Chondrocyte (in vitro differentiated cells): ENCODE measurements around the gene CDAN1. TPM values are rescaled to one million over a fixed set of nuclear protein-coding genes. Genes with fewer than 3 reads are reported as not detected.

Source experiments
- DNase-seq: peaks from one replicate; pipeline ENCODE4 v3.0.0; 2021; ENCODE audit warnings: mixed read lengths, low spot score
- H3K27ac Mint-ChIP-seq: one replicate; pipeline ENCODE4 v1.8.0; 2021; ENCODE audit warnings: mild to moderate bottlenecking, moderate library complexity, mixed read lengths; ENCODE audit not compliant: unreplicated experiment
- H3K27me3 Mint-ChIP-seq: 2 replicates; pipeline ENCODE4 v1.8.0; 2021; ENCODE audit warnings: low read depth, mixed read lengths
- H3K36me3 Mint-ChIP-seq: 2 replicates; pipeline ENCODE4 v1.8.0; 2021; ENCODE audit warnings: low read depth, mixed read lengths
- H3K4me1 Mint-ChIP-seq: 2 replicates; pipeline ENCODE4 v1.8.0; 2021; ENCODE audit warnings: low read depth, mild to moderate bottlenecking, mixed read lengths
- H3K4me3 Mint-ChIP-seq: one replicate; pipeline ENCODE4 v1.8.0; 2021; ENCODE audit warnings: mild to moderate bottlenecking, moderate library complexity, mixed read lengths; ENCODE audit not compliant: unreplicated experiment
- H3K9me3 Mint-ChIP-seq: 2 replicates; pipeline ENCODE4 v1.8.0; 2021; ENCODE audit warnings: low read depth, mixed read lengths
- total RNA-seq: library from RNA; stranded (reverse); gene quantifications from 3 replicates; pipeline ENCODE4 v1.2.1, GENCODE V29; 2021
- TF ChIP-seq, protein P1 (sequence below): fragments of 200-600 bp; sonication (generic); IDR thresholded peaks from 2 replicates; pipeline ENCODE4 v1.5.0; 2021; ENCODE audit warnings: antibody characterized with exemption, mild to moderate bottlenecking, moderate library complexity

The CDAN1 gene
- total RNA-seq, 1 donor from 2014 or later, result 15.7 TPM

DNA sequence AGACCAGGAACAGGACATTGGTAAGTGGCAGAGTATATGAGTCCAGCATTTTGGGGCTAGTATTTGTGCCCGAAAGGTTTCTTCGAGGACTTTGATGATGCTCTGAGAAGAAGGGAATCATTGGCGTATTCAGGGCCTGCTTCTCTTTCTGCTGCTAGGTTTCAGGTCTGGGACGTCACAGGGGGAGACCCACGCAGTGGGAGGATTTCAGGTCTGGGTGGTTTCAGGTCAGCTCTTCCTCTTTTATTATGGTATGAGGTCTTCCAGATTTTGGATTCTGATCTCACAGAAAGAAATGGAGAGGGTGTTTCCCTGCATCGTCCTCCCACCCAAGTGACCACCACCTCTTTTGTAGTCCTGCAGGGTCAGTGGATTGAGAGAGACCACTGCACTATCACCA lies 62.5 kb downstream of the CDAN1 start:
- TF ChIP-seq, protein P1, sequence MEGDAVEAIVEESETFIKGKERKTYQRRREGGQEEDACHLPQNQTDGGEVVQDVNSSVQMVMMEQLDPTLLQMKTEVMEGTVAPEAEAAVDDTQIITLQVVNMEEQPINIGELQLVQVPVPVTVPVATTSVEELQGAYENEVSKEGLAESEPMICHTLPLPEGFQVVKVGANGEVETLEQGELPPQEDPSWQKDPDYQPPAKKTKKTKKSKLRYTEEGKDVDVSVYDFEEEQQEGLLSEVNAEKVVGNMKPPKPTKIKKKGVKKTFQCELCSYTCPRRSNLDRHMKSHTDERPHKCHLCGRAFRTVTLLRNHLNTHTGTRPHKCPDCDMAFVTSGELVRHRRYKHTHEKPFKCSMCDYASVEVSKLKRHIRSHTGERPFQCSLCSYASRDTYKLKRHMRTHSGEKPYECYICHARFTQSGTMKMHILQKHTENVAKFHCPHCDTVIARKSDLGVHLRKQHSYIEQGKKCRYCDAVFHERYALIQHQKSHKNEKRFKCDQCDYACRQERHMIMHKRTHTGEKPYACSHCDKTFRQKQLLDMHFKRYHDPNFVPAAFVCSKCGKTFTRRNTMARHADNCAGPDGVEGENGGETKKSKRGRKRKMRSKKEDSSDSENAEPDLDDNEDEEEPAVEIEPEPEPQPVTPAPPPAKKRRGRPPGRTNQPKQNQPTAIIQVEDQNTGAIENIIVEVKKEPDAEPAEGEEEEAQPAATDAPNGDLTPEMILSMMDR, result no peak
- Mint-ChIP-seq H3K27me3 (no peaks in the 10 kb centered on the region), H3K36me3 (peaks cover 34% of the 10 kb centered on the region), H3K9me3 (no peaks in the 10 kb centered on the region), H3K4me1 (peaks cover 18% of the 10 kb centered on the region), H3K27ac (no peak overlapping the region), H3K4me3 (no peak overlapping the region)
- no peak for DNase-seq

Other genes starting within 250 kb of the CDAN1 start
- 57.6 to 80.2 TPM (median 58.1 TPM) in 3 replicates for gene ZNF106, start 246.0 kb downstream of the CDAN1 start, total RNA-seq
- 66.0 to 85.6 TPM (median 74.0 TPM) in 3 replicates for gene SNAP23, start 241.5 kb downstream of the CDAN1 start, total RNA-seq
- 30.4 to 32.4 TPM (median 31.9 TPM) in 3 replicates for gene LRRC57, start 188.3 kb downstream of the CDAN1 start, total RNA-seq
- 18.5 to 22.5 TPM (median 21.7 TPM) in 3 replicates for gene HAUS2, start 188.3 kb downstream of the CDAN1 start, total RNA-seq
- gene STARD9, start 161.5 kb downstream of the CDAN1 start, total RNA-seq, result 13.6 to 15.5 TPM (median 14.9 TPM) in 3 replicates
- 19.7 to 29.3 TPM (median 20.5 TPM) in 3 replicates for gene TTBK2, start 183.7 kb upstream of the CDAN1 start, total RNA-seq